HG03095 (cell line): ENCODE data around the gene LRCOL1.

ENCODE experiments used
- ATAC-seq: cut with Tn5 transposase; IDR thresholded peaks from one replicate; pipeline ENCODE4 v1.9.1; 2021; ENCODE audit warnings: moderate library complexity; ENCODE audit not compliant: unreplicated experiment

The LRCOL1 gene

GRCh38 chr12:132620113-132620898 is 9.9 kb upstream of the LRCOL1 start:
- no peak for ATAC-seq

GRCh38 chr12:132619386-132620112 is 9.2 kb upstream of the LRCOL1 start:
- ATAC-seq: no peak

GRCh38 chr12:132619071-132619385 is 8.6 kb upstream of the LRCOL1 start:
- no peak for ATAC-seq

- ATAC-seq: no peak
These were observed 8.3 kb upstream of the LRCOL1 start, which contains the start of gene P2RX2 for GRCh38 chr12:132618683-132619043. Gene P2RX2, plus strand, starts transcription at chr12:132618776. Its CDS starts 41 bp downstream, at chr12:132618817.

GRCh38 chr12:132617822-132618682 is 7.7 kb upstream of the LRCOL1 start:
- ATAC-seq: no peak

GRCh38 chr12:132617135-132617701 is 6.8 kb upstream of the LRCOL1 start:
- no peak for ATAC-seq

- no peak for ATAC-seq
These were observed 5.2 kb upstream of the LRCOL1 start for GRCh38 chr12:132615579-132616038.

GRCh38 chr12:132614861-132615578 is 4.6 kb upstream of the LRCOL1 start:
- no peak for ATAC-seq

- no peak for ATAC-seq
These were observed 3.6 kb upstream of the LRCOL1 start for GRCh38 chr12:132614029-132614428.

GRCh38 chr12:132611620-132612019 is 1.2 kb upstream of the LRCOL1 start:
- ATAC-seq: no peak

GRCh38 chr12:132610866-132611602 is 652 bp upstream of the LRCOL1 start:
- no peak for ATAC-seq

- ATAC-seq: no peak
These were observed 1.9 kb downstream of the LRCOL1 start for GRCh38 chr12:132608231-132609171.

- no peak for ATAC-seq
These were observed 3.5 kb downstream of the LRCOL1 start for GRCh38 chr12:132606927-132607326.

GRCh38 chr12:132606466-132606865 is 3.9 kb downstream of the LRCOL1 start:
- no peak for ATAC-seq

GRCh38 chr12:132605892-132606291 is 4.5 kb downstream of the LRCOL1 start:
- ATAC-seq: no peak

GRCh38 chr12:132604668-132605441 is 5.5 kb downstream of the LRCOL1 start:
- ATAC-seq: no peak

- no peak for ATAC-seq
These were observed 6.2 kb downstream of the LRCOL1 start for GRCh38 chr12:132604151-132604618.
